ENCODE results near the gene ACAT2.
A peak's percentile ranks its signal among the peaks of the same experiment; 100 is the strongest.

ACAT2 gene

DNA sequence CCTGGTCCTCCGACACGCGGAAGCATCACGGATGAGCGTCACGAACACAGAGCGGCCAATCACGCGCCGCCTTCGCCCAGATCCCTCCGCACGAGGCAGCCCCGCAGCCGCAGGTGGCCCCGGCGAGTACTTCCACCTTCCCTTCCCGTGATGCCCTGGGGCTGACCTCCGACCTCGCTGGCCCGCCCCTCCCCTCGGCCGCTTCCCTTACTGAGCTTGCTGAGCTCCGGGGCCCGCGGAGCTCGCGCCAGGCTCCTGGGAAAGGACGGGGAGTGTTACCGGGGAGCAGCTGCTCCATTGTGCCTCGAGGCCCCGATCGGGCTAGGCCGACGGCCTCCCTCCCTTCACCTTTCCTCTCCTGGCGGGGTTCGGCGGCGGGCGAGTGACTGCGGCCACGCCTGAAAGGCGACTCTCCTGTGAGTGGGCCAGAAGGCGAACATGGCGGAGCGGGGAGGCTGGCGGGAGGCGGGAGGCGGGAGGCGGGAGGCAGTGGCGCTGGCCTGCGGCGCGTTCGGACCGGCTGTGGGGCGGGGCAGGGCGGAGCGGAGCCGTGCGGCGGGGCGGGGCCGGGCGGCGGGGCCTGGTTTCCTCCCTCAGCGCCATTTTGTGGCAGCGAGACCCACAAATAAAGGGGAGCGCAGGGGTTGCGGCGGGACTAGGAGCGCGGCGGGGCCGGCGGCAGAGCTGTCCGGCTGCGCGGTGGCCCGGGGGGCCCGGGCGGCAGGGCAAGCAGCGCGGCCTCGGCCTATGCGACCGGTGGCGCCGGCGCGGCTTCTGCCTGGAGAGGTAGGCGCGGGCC is 34.7 kb upstream of the ACAT2 start, which contains the start of gene WTAP (continued):
- peak; percentile 67 for TF ChIP-seq REST (tag by site-specific recombination; IDR thresholded peaks at IDR 0.05)
- TF ChIP-seq, protein P1, sequence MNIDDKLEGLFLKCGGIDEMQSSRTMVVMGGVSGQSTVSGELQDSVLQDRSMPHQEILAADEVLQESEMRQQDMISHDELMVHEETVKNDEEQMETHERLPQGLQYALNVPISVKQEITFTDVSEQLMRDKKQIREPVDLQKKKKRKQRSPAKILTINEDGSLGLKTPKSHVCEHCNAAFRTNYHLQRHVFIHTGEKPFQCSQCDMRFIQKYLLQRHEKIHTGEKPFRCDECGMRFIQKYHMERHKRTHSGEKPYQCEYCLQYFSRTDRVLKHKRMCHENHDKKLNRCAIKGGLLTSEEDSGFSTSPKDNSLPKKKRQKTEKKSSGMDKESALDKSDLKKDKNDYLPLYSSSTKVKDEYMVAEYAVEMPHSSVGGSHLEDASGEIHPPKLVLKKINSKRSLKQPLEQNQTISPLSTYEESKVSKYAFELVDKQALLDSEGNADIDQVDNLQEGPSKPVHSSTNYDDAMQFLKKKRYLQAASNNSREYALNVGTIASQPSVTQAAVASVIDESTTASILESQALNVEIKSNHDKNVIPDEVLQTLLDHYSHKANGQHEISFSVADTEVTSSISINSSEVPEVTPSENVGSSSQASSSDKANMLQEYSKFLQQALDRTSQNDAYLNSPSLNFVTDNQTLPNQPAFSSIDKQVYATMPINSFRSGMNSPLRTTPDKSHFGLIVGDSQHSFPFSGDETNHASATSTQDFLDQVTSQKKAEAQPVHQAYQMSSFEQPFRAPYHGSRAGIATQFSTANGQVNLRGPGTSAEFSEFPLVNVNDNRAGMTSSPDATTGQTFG (tag by site-specific recombination; IDR thresholded peaks at IDR 0.05; ENCODE audit: borderline replicate concordance), result no peak
- no peak for TF ChIP-seq ZNF530 (tag by site-specific recombination; IDR thresholded peaks at IDR 0.05; ENCODE audit: low read depth)
- TF ChIP-seq ZNF26 (tag by site-specific recombination; IDR thresholded peaks at IDR 0.05), result no peak
- no peak for TF ChIP-seq ZNF311 (tag by site-specific recombination; IDR thresholded peaks at IDR 0.05; ENCODE audit: borderline replicate concordance)
- TF ChIP-seq, protein P2, sequence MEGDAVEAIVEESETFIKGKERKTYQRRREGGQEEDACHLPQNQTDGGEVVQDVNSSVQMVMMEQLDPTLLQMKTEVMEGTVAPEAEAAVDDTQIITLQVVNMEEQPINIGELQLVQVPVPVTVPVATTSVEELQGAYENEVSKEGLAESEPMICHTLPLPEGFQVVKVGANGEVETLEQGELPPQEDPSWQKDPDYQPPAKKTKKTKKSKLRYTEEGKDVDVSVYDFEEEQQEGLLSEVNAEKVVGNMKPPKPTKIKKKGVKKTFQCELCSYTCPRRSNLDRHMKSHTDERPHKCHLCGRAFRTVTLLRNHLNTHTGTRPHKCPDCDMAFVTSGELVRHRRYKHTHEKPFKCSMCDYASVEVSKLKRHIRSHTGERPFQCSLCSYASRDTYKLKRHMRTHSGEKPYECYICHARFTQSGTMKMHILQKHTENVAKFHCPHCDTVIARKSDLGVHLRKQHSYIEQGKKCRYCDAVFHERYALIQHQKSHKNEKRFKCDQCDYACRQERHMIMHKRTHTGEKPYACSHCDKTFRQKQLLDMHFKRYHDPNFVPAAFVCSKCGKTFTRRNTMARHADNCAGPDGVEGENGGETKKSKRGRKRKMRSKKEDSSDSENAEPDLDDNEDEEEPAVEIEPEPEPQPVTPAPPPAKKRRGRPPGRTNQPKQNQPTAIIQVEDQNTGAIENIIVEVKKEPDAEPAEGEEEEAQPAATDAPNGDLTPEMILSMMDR (tag by site-specific recombination; IDR thresholded peaks at IDR 0.05), result peak; percentile 59; the same call in 1 of the 2 replicates
- no peak for TF ChIP-seq ZNF449 (tag by site-specific recombination; IDR thresholded peaks at IDR 0.05)
- peak; percentile 24; the same call in 1 of the 2 replicates for TF ChIP-seq ZBTB11 (tag by site-specific recombination; conservative IDR thresholded peaks at IDR 0.05; ENCODE audit: low read depth)
- TF ChIP-seq, protein P3, sequence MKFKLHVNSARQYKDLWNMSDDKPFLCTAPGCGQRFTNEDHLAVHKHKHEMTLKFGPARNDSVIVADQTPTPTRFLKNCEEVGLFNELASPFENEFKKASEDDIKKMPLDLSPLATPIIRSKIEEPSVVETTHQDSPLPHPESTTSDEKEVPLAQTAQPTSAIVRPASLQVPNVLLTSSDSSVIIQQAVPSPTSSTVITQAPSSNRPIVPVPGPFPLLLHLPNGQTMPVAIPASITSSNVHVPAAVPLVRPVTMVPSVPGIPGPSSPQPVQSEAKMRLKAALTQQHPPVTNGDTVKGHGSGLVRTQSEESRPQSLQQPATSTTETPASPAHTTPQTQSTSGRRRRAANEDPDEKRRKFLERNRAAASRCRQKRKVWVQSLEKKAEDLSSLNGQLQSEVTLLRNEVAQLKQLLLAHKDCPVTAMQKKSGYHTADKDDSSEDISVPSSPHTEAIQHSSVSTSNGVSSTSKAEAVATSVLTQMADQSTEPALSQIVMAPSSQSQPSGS (tag by site-specific recombination; IDR thresholded peaks at IDR 0.05; ENCODE audit: low read depth), result no peak
- TF ChIP-seq ZNF157 (tag by site-specific recombination; IDR thresholded peaks at IDR 0.05), result no peak
- peak; percentile 98 for TF ChIP-seq ZXDB (tag by site-specific recombination; IDR thresholded peaks at IDR 0.05)
- peak; percentile 59; the same call in 1 of the 2 replicates for TF ChIP-seq MZF1 (tag by site-specific recombination; IDR thresholded peaks at IDR 0.05; ENCODE audit: borderline replicate concordance)
- TF ChIP-seq ZBTB10 (tag by site-specific recombination; IDR thresholded peaks at IDR 0.05), result peak; percentile 88
- peak; percentile 97 for TF ChIP-seq ZBTB7A (tag by site-specific recombination; IDR thresholded peaks at IDR 0.05; ENCODE audit: low read depth)
- peak; percentile 96 for TF ChIP-seq ZNF324 (tag by site-specific recombination; IDR thresholded peaks at IDR 0.05)
- peak; percentile 64 for TF ChIP-seq SETDB1 (IDR thresholded peaks at IDR 0.05; ENCODE audit: insufficient read length, low read length)
- TF ChIP-seq ZNF791 (tag by site-specific recombination; IDR thresholded peaks at IDR 0.05), result no peak
- TF ChIP-seq SCRT1 (tag by site-specific recombination; IDR thresholded peaks at IDR 0.05; ENCODE audit: borderline replicate concordance), result peak; percentile 97
